ENCODE measurements around the gene MGST2. TPM values are rescaled to one million over a fixed set of nuclear protein-coding genes. Genes with fewer than 3 reads are reported as not detected.

The MGST2 gene
- total and polyA plus RNA-seq, 10 of the 15 experiments (the other 5 are each of a cell fraction or from before 2014, with no cell fraction given), result 19.0 to 50.1 (median 30.6) TPM

GRCh38 chr4:139734875-139735380 lies 69.3 kb downstream of the MGST2 start:
- FAIRE-seq (no peak), DNase-seq (ENCODE audit: low read depth, low spot score) (no peak), ATAC-seq (peak; percentile 84)
- no peak overlapping the region for H3K9ac ChIP-seq (ENCODE audit: control insufficient read depth, insufficient read depth, low read length)
- WGBS (ENCODE audit: insufficient coverage, insufficient replicate concordance, low lambda C conversion rate, missing lambda C conversion rate), result under 1% methylated on average over 26 of the region's 42 CpGs
- RAD21 ChIA-PET (ENCODE audit: unreplicated experiment), result interaction anchor here (1.2 kb wide), 2 partner anchors 318 to 519 kb away, joined by 3 to 4 read pairs; no protein-coding TSS in a partner anchor
- H3K79me2 ChIP-seq (ENCODE audit: control insufficient read depth, insufficient read depth, low read length), result no peaks in the 10 kb centered on the region
- H3K4me1 ChIP-seq (ENCODE audit: control insufficient read depth, insufficient read depth, low read length), result no peaks in the 10 kb centered on the region
- H3K27me3 ChIP-seq (replicated peaks in 1 of 2; ENCODE audit: control insufficient read depth in 2 of 2, insufficient read depth in 2 of 2, low read length in 1 of 2), result peaks cover 6 to 24% of the 10 kb centered on the region in 2 experiments
- no peaks in the 10 kb centered on the region for H3K36me3 ChIP-seq (ENCODE audit: control insufficient read depth in 2 of 2, insufficient read depth in 2 of 2, low read length in 1 of 2)
- SMC1A ChIA-PET (ENCODE audit: uncharacterized antibody, unreplicated experiment), result no interaction called here
- no peak overlapping the region for H3K27ac ChIP-seq (ENCODE audit: control insufficient read depth, insufficient read depth)
- no peaks in the 10 kb centered on the region for H3K9me3 ChIP-seq (replicated peaks; ENCODE audit: control insufficient read depth, insufficient read depth, low read length)
- no TSS peak for BruUV-seq (replicated peaks)
- CTCF ChIA-PET, result no interaction called here
- in situ Hi-C loops (cut with MboI) (no loop called here), intact Hi-C loops (cut with micrococcal nuclease; ENCODE audit: unreplicated experiment) (loop anchor here (5.0 to 10.0 kb wide), 2 partner anchors 310 to 517 kb away; no protein-coding TSS in a partner anchor)
- H3K4me2 ChIP-seq (ENCODE audit: control insufficient read depth, insufficient read depth), result peak overlapping the region; percentile 30; the same call in 1 of the 2 replicates
- TF ChIP-seq CTCF (IDR thresholded peaks at IDR 0.05 in 2 of 3, conservative IDR thresholded peaks at IDR 0.05 in 1 of 3; ENCODE audit: control insufficient read depth in 2 of 3, extremely low read depth in 1 of 3, insufficient read depth in 1 of 3, low read depth in 3 of 3, low read length in 3 of 3), result peak; percentile 17 to 49 (median 49); a peak in 5 of 6 replicates
- peak in 1 of 2 experiments; percentile 12; a peak in 1 of 4 replicates for TF ChIP-seq BHLHE40 (IDR thresholded peaks at IDR 0.05; ENCODE audit: borderline replicate concordance in 1 of 2, low read depth in 2 of 2, low read length in 1 of 2)
- peak; percentile 69 for TF ChIP-seq SUZ12 (IDR thresholded peaks at IDR 0.05; ENCODE audit: unreplicated experiment)
- peak; percentile 36; the same call in 1 of the 2 replicates for TF ChIP-seq SMC3 (IDR thresholded peaks at IDR 0.05; ENCODE audit: borderline replicate concordance, low read length)
- peak; percentile 47 for TF ChIP-seq RAD21 (IDR thresholded peaks at IDR 0.05; ENCODE audit: insufficient read depth, low read depth, low read length)
- no peak for TF ChIP-seq ZNF687 (IDR thresholded peaks at IDR 0.05)
- TF ChIP-seq PKNOX1 (IDR thresholded peaks at IDR 0.05), result no peak; the same call in 1 of the 2 replicates
- no peak for TF ChIP-seq MXI1 (IDR thresholded peaks at IDR 0.05; ENCODE audit: low read depth, low read length)
- no peak overlapping the region for H2AFZ ChIP-seq (ENCODE audit: control insufficient read depth, low read depth, low read length)
- POLR2A ChIA-PET, result no interaction called here
- H3K4me3 ChIP-seq, result no peak overlapping the region
- no peaks in the 10 kb centered on the region for H4K20me1 ChIP-seq (ENCODE audit: control insufficient read depth, insufficient read depth)
